HCEC 1CT (cell line): Measurements from ENCODE around the gene PEDS1.
"Not testable (repeated sequence)": the region's sequence is repeated elsewhere in the genome, so short reads cannot be mapped to it uniquely, and the experiment has no call there.

Source experiments
- DNase-seq: peaks from one replicate; pipeline ENCODE4 v3.0.0-alpha.2; 2017

The PEDS1 gene

DNA sequence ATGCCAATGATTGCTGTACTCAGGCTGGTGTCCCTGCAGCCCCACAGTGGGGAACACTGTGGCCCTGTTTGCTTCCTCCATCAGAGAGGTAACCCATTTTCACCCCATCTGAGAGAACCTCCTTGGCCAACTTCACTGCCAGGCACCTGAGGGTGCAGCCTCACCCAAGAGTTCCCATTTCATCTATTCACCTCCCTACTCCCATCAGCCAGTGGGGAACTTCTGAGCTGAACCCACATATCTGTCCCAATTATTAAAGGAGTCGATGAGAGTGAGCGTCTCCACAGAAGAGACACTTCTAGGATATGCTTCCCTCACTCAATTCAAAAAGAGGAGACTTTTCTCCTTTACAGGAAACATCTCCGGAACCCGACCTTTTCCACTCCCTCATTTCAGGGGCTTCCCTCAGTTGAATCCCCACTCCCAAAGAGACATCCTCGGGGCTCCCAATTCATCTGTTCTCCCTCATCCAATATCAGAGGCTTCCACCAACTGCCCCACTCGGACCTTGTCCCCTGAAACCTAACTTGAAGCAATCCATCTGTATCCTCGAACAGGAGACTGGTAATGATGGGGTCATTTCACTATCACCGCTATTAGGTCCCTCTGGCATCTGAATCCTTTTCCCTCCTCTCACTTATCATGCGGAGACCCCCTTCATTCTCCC is 41.6 kb downstream of the PEDS1 start:
- DNase-seq = no peak

- DNase-seq = peak; percentile 72
These were observed 42.2 kb downstream of the PEDS1 start for GRCh38 chr20:50111120-50111828.

DNA sequence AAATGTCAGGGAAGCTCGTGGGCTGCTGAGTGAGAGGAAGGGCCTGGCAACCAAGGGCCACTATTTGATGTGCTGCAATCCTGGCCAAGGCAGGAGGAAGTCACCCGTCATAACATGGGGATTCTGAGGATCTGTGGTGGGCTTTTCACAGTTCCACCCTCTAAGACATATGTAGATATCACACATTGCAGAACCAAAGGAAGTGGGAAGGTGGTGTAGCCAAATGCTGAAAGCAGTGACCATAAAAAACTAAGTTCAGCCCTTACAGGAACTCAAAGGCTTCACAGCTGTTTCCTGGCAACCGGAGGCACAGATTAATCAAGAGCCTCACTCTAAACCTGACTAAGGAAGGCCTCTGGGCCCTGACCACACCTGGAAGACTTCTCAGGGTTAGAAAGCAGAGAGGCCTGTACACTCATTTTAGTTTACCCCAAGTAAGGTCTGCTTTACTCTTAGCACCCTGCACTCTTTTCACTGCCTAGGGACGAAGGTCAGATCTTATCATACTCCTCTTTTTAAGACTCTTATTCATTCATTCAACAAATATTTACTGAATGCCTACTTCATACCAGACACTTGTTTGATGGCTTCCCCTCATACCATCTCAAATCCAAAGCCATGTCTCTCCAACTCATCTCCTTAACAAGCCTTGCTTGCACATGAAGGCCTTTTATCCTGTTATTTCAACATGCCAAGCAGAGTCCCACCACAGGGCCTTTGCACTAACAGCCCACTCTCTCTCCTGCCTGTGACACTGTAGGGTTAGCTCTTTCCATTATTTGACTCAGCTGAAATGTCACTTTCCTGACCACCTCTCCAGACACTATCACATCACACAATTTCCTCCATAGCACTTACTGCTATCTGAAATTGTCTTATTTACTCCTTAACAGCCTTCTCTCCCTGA is 43.1 kb downstream of the PEDS1 start:
- DNase-seq = no peak

DNA sequence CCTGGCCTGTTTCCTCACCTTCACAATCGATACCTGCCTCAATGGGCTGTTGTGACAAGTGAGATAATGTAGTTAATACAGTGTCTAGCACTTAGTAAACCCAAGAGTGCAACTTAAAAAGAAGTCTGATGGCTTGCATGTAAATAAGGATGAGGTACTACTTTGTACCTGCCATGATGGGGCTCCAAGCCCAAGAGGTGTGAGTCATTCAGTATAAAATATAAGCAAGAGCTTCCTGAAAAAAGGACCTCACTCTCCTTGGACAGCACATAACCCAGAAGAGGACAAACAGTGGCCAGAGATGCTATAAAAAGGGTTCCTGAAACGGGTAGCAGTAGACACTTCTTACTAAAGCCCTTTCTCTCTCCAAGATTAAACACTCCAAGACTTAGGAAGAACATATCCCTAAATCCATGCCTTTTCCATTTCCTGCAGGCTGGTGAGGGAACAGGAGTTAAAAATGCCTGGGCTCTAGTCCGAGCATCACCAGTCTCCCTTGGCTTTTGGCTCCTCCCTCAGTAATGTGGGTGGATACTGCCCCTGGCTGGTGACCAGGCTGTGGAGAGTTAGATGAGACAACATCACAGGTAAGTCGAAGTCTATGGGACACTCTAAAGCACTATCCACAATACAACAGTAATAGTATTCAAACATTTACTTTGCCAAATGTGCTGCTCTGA is 44.8 kb downstream of the PEDS1 start:
- no peak for DNase-seq

DNA sequence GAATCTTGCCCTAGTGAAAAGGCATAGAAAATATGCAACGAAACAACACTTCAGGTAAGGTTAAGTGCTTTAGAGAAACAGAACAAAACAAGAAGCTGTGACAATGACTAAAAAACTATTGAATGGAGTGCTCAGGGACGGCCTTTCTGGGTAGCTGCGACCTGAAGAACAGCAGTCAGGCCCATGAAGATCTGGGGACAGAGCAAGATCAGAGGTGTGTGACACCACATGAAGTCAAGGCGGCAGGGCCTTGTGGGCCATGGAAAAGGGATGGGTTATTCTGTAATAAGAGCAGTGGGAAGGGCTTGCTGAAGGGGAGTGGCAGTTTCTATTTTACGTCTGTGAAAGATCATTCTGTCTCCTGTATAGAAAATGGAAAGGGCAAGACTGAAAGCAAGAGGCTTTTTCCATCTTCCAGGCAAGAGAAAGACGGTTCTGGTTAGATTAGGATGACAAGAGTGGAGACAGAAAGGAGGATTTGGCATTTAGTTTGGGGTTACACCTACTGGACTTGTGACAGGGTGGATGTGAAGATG is 45.7 kb downstream of the PEDS1 start:
- no peak for DNase-seq

DNA sequence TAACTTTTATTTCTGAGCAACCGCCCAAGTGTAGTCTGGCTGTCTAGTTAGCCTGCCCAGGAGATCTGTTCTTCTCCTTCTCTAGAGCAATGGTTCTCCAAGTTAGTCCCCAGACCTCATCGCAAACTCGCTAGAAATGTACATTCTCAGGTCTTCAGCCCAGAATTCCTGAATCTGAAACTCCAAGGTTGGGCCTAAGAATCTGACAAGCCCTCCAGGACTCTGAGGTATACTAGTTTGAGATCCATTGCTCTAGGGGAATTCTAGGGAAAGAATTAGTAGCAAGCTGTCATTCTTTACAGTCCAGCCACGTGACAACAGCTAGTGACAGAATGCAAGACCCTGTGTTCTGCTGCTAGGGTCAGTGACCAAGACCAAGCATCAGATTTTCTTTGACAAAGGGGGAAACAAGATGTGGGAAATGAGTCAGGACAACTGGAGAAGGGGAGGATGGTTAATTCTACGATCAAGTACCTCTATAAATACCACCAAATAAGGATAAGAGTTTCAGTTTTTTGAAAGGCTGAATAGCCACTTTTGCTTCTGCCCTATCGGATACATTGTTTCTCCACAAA is 46.4 kb downstream of the PEDS1 start:
- no peak for DNase-seq

DNA sequence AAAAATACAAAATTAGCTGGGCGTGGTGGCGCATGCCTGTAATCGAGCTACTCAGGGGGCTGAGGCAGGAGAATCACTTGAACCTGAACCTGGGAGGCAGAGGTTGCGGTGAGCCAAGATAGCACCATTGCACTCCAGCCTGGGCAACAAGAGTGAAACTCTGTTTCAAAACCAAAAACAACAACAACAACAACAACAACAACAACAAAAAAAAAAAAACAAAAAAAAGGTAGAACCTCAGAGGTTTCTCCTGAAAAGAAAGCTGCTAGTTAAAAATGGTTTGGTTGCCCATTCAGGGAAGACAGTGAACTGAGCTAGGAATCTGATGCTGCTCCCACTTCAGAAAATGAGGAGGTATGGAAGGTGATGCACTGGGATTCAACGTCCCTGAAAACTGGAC is 46.9 kb downstream of the PEDS1 start:
- DNase-seq = not testable (repeated sequence)
